GM23338 (cell line): Measurements from ENCODE around the gene LPAR1. TPM values are rescaled to one million over a fixed set of nuclear protein-coding genes. Genes with fewer than 3 reads are reported as not detected.

Experiments used
- ATAC-seq: fragments of 200-7000 bp; cut with Tn5 transposase; 3 replicates; pipeline ENCODE4 v1.9.1; 2020
- DNase-seq: peaks from one replicate; pipeline ENCODE4 v3.0.0-alpha.2; 2015; ENCODE audit warnings: low spot score
- H2AFZ ChIP-seq: fragments of 200-600 bp; sonication (generic); 2 replicates; pipeline ENCODE4 v1.8.0; 2016; ENCODE audit warnings: antibody characterized with exemption, mild to moderate bottlenecking, moderate library complexity
- H3F3A ChIP-seq: fragments of 200-600 bp; sonication (generic); replicated peaks from 2 replicates; pipeline ENCODE4 v1.8.0; 2017; ENCODE audit warnings: antibody characterized with exemption, mixed run types, low read depth
- H3K27ac ChIP-seq: fragments of 200-600 bp; sonication (generic); 2 replicates; pipeline ENCODE4 v1.6.1; 2016; ENCODE audit warnings: low read depth
- H3K27me3 ChIP-seq: fragments of 200-600 bp; sonication (generic); 2 replicates; pipeline ENCODE4 v1.8.0; 2016; ENCODE audit warnings: mild to moderate bottlenecking, mixed run types, moderate library complexity; ENCODE audit not compliant: insufficient read depth
- H3K36me3 ChIP-seq: fragments of 200-600 bp; sonication (generic); 2 replicates; pipeline ENCODE4 v1.8.0; 2016; ENCODE audit warnings: mild to moderate bottlenecking; ENCODE audit not compliant: insufficient read depth
- H3K4me1 ChIP-seq: fragments of 200-600 bp; sonication (generic); 2 replicates; pipeline ENCODE4 v1.8.0; 2016; ENCODE audit warnings: mild to moderate bottlenecking, moderate library complexity; ENCODE audit not compliant: insufficient read depth
- H3K4me2 ChIP-seq: fragments of 200-600 bp; sonication (generic); 2 replicates; pipeline ENCODE4 v1.7.1; 2017; ENCODE audit warnings: mixed run types
- H3K4me3 ChIP-seq: fragments of 200-600 bp; sonication (generic); 2 replicates; pipeline ENCODE4 v1.6.1; 2016; ENCODE audit warnings: mixed run types
- H3K79me2 ChIP-seq: fragments of 200-600 bp; sonication (generic); replicated peaks from 2 replicates; pipeline ENCODE4 v1.8.0; 2017; ENCODE audit warnings: mild to moderate bottlenecking; ENCODE audit not compliant: insufficient read depth
- H3K9me2 ChIP-seq: fragments of 200-600 bp; sonication (generic); 2 replicates; pipeline ENCODE4 v1.8.0; 2017; ENCODE audit not compliant: insufficient read depth
- H4K20me1 ChIP-seq: fragments of 200-600 bp; sonication (generic); replicated peaks from 2 replicates; pipeline ENCODE4 v1.8.0; 2017; ENCODE audit warnings: mild to moderate bottlenecking; ENCODE audit not compliant: insufficient read depth
- H3K27ac Mint-ChIP-seq: 2 replicates; pipeline ENCODE4 v1.8.0; 2020; ENCODE audit warnings: inconsistent platforms, mild to moderate bottlenecking, moderate library complexity, mixed read lengths
- H3K27me3 Mint-ChIP-seq: 3 replicates; pipeline ENCODE4 v1.8.0; 2022; ENCODE audit warnings: low read depth, mild to moderate bottlenecking, moderate library complexity, mixed read lengths, inconsistent platforms; ENCODE audit not compliant: insufficient read depth, poor library complexity
- H3K36me3 Mint-ChIP-seq: 3 replicates; pipeline ENCODE4 v1.8.0; 2021; ENCODE audit warnings: low read depth, mild to moderate bottlenecking, inconsistent platforms, moderate library complexity, mixed read lengths
- H3K4me1 Mint-ChIP-seq: 3 replicates; pipeline ENCODE4 v1.8.0; 2020; ENCODE audit warnings: mild to moderate bottlenecking, inconsistent platforms, mixed read lengths
- H3K4me3 Mint-ChIP-seq: 3 replicates; pipeline ENCODE4 v1.8.0; 2021; ENCODE audit warnings: moderate library complexity, mild to moderate bottlenecking, inconsistent platforms, mixed read lengths
- H3K9me3 Mint-ChIP-seq: 3 replicates; pipeline ENCODE4 v1.8.0; 2020; ENCODE audit warnings: moderate library complexity, mild to moderate bottlenecking, inconsistent platforms, mixed read lengths
- CREB1 ChIP-seq: fragments of 250-450 bp; sonication (Bioruptor Pico); IDR thresholded peaks from 2 replicates; pipeline ENCODE4 v1.5.0; 2020; ENCODE audit warnings: low read depth, mild to moderate bottlenecking, moderate library complexity
- ETS1 ChIP-seq: IDR thresholded peaks from 2 replicates; pipeline ENCODE4 v1.6.1; 2016; ENCODE audit warnings: antibody characterized with exemption
- EZH2 ChIP-seq: fragments of 200-600 bp; sonication (generic); IDR thresholded peaks from one replicate; pipeline ENCODE4 v1.8.0; 2017; ENCODE audit warnings: antibody characterized with exemption, mild to moderate bottlenecking, low read depth; ENCODE audit not compliant: unreplicated experiment
- EZH2phosphoT487 ChIP-seq: fragments of 200-600 bp; sonication (generic); IDR thresholded peaks from one replicate; pipeline ENCODE4 v1.8.1; 2018; ENCODE audit warnings: antibody characterized with exemption; ENCODE audit not compliant: unreplicated experiment
- JUNB ChIP-seq: IDR thresholded peaks from one replicate; pipeline ENCODE4 v1.6.1; 2016; ENCODE audit warnings: antibody characterized with exemption; ENCODE audit not compliant: unreplicated experiment
- NANOG ChIP-seq: IDR thresholded peaks from 2 replicates; pipeline ENCODE4 v1.6.1; 2016; ENCODE audit warnings: antibody characterized with exemption, borderline replicate concordance
- POLR2AphosphoS5 ChIP-seq: IDR thresholded peaks from 2 replicates; pipeline ENCODE4 v1.6.1; 2016; ENCODE audit warnings: antibody characterized with exemption, low read depth
- REST ChIP-seq: IDR thresholded peaks from one replicate; pipeline ENCODE4 v1.6.1; 2018; ENCODE audit warnings: antibody characterized with exemption; ENCODE audit not compliant: unreplicated experiment
- STAT1 ChIP-seq: IDR thresholded peaks from one replicate; pipeline ENCODE4 v1.6.1; 2016; ENCODE audit warnings: antibody characterized with exemption; ENCODE audit not compliant: unreplicated experiment
- ZNF114 ChIP-seq: fragments of 250-450 bp; sonication (Bioruptor Pico); IDR thresholded peaks from 2 replicates; pipeline ENCODE4 v1.5.0; 2020; ENCODE audit warnings: mild to moderate bottlenecking, moderate library complexity
- ZNF331 ChIP-seq: fragments of 250-450 bp; sonication (Bioruptor Pico); IDR thresholded peaks from 2 replicates; pipeline ENCODE4 v1.5.0; 2020; ENCODE audit warnings: low read depth, mild to moderate bottlenecking, moderate library complexity
- polyA plus RNA-seq: library from polyadenylated mRNA; unstranded; fragments of >200 nt; fragmentation: Nextera tagmentation; extraction: Ambion mirVana; gene quantifications from 2 replicates; pipeline ENCODE4 v1.2.1, GENCODE V29; 2016
- total RNA-seq: library from RNA; depleted of rRNA; stranded (reverse); fragments of >200 nt; shearing (Covaris generic); gene quantifications from 2 replicates; pipeline ENCODE4 v1.2.3, GENCODE V29; 2014
- TF ChIP-seq, protein P1 (sequence below): fragments of 250-450 bp; sonication (Bioruptor Pico); IDR thresholded peaks from 2 replicates; pipeline ENCODE4 v1.5.0; 2020; ENCODE audit warnings: mild to moderate bottlenecking, moderate library complexity
- TF ChIP-seq, protein P2 (sequence below), 2 experiments: fragments of 200-600 bp in 1 of 2; sonication (generic) in 1 of 2; conservative IDR thresholded peaks; 2 replicates each; pipeline versions ENCODE4 v1.5.1 to v1.6.1; 2016 to 2017; ENCODE audit warnings: antibody characterized with exemption in 2 of 2, low read depth in 2 of 2, mild to moderate bottlenecking in 2 of 2, moderate library complexity in 1 of 2

LPAR1 gene
- total and polyA plus RNA-seq, 2 experiments from 2014 or later: 1.0 to 3.8 TPM

GRCh38 chr9:110832926-110833325 lies 205.3 kb downstream of the LPAR1 start:
- no peaks in the 10 kb centered on the region for H3K9me3 Mint-ChIP-seq
- peaks cover 4% of the 10 kb centered on the region; the same call in 1 of the 3 replicates for H3K36me3 Mint-ChIP-seq
- peaks cover 5% of the 10 kb centered on the region; the same call in 2 of the 3 replicates for H3K4me1 Mint-ChIP-seq
- no peak overlapping the region for H3K27ac Mint-ChIP-seq
- H4K20me1 ChIP-seq: no peaks in the 10 kb centered on the region
- H3K9me2 ChIP-seq: peaks cover 3% of the 10 kb centered on the region
- H3K4me2 ChIP-seq: no peak overlapping the region
- ATAC-seq (no peak), DNase-seq (no peak)
- H3K36me3 ChIP-seq: no peaks in the 10 kb centered on the region
- no peak overlapping the region for H3K27ac ChIP-seq
- H3F3A ChIP-seq: no peaks in the 10 kb centered on the region
- peaks cover 7% of the 10 kb centered on the region; the same call in 1 of the 2 replicates for H3K4me1 ChIP-seq
- H3K4me3 Mint-ChIP-seq: no peak overlapping the region
- peaks cover 6% of the 10 kb centered on the region for H3K27me3 Mint-ChIP-seq
- no peaks in the 10 kb centered on the region for H3K27me3 ChIP-seq
- no peak overlapping the region for H2AFZ ChIP-seq
- H3K4me3 ChIP-seq: no peak overlapping the region
- no peaks in the 10 kb centered on the region for H3K79me2 ChIP-seq
- TF ChIP-seq, protein P1, sequence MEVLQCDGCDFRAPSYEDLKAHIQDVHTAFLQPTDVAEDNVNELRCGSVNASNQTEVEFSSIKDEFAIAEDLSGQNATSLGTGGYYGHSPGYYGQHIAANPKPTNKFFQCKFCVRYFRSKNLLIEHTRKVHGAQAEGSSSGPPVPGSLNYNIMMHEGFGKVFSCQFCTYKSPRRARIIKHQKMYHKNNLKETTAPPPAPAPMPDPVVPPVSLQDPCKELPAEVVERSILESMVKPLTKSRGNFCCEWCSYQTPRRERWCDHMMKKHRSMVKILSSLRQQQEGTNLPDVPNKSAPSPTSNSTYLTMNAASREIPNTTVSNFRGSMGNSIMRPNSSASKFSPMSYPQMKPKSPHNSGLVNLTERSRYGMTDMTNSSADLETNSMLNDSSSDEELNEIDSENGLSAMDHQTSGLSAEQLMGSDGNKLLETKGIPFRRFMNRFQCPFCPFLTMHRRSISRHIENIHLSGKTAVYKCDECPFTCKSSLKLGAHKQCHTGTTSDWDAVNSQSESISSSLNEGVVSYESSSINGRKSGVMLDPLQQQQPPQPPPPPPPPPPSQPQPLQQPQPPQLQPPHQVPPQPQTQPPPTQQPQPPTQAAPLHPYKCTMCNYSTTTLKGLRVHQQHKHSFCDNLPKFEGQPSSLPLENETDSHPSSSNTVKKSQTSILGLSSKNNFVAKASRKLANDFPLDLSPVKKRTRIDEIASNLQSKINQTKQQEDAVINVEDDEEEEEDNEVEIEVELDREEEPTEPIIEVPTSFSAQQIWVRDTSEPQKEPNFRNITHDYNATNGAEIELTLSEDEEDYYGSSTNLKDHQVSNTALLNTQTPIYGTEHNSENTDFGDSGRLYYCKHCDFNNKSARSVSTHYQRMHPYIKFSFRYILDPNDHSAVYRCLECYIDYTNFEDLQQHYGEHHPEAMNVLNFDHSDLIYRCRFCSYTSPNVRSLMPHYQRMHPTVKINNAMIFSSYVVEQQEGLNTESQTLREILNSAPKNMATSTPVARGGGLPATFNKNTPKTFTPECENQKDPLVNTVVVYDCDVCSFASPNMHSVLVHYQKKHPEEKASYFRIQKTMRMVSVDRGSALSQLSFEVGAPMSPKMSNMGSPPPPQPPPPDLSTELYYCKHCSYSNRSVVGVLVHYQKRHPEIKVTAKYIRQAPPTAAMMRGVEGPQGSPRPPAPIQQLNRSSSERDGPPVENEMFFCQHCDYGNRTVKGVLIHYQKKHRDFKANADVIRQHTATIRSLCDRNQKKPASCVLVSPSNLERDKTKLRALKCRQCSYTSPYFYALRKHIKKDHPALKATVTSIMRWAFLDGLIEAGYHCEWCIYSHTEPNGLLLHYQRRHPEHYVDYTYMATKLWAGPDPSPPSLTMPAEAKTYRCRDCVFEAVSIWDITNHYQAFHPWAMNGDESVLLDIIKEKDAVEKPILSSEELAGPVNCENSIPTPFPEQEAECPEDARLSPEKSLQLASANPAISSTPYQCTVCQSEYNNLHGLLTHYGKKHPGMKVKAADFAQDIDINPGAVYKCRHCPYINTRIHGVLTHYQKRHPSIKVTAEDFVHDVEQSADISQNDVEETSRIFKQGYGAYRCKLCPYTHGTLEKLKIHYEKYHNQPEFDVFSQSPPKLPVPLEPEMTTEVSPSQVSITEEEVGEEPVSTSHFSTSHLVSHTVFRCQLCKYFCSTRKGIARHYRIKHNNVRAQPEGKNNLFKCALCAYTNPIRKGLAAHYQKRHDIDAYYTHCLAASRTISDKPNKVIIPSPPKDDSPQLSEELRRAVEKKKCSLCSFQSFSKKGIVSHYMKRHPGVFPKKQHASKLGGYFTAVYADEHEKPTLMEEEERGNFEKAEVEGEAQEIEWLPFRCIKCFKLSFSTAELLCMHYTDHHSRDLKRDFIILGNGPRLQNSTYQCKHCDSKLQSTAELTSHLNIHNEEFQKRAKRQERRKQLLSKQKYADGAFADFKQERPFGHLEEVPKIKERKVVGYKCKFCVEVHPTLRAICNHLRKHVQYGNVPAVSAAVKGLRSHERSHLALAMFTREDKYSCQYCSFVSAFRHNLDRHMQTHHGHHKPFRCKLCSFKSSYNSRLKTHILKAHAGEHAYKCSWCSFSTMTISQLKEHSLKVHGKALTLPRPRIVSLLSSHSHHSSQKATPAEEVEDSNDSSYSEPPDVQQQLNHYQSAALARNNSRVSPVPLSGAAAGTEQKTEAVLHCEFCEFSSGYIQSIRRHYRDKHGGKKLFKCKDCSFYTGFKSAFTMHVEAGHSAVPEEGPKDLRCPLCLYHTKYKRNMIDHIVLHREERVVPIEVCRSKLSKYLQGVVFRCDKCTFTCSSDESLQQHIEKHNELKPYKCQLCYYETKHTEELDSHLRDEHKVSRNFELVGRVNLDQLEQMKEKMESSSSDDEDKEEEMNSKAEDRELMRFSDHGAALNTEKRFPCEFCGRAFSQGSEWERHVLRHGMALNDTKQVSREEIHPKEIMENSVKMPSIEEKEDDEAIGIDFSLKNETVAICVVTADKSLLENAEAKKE (CRISPR knock-in tag): no peak
- TF ChIP-seq POLR2AphosphoS5: no peak
- TF ChIP-seq, protein P2, sequence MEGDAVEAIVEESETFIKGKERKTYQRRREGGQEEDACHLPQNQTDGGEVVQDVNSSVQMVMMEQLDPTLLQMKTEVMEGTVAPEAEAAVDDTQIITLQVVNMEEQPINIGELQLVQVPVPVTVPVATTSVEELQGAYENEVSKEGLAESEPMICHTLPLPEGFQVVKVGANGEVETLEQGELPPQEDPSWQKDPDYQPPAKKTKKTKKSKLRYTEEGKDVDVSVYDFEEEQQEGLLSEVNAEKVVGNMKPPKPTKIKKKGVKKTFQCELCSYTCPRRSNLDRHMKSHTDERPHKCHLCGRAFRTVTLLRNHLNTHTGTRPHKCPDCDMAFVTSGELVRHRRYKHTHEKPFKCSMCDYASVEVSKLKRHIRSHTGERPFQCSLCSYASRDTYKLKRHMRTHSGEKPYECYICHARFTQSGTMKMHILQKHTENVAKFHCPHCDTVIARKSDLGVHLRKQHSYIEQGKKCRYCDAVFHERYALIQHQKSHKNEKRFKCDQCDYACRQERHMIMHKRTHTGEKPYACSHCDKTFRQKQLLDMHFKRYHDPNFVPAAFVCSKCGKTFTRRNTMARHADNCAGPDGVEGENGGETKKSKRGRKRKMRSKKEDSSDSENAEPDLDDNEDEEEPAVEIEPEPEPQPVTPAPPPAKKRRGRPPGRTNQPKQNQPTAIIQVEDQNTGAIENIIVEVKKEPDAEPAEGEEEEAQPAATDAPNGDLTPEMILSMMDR (conservative IDR thresholded peaks at IDR 0.05; ENCODE audit: low read depth in 2 of 2): no peak
- no peak for TF ChIP-seq NANOG
- TF ChIP-seq REST: no peak
- TF ChIP-seq EZH2phosphoT487: no peak
- TF ChIP-seq CREB1 (CRISPR knock-in tag): no peak
- TF ChIP-seq ETS1: no peak
- TF ChIP-seq ZNF331 (CRISPR knock-in tag): no peak
- no peak for TF ChIP-seq JUNB
- TF ChIP-seq EZH2: no peak
- no peak for TF ChIP-seq STAT1
- TF ChIP-seq ZNF114 (CRISPR knock-in tag): no peak
